Glutamatergic neuron (in vitro differentiated cells): ENCODE results near the gene TGFB2. TPM values are rescaled to one million over a fixed set of nuclear protein-coding genes. Genes with fewer than 3 reads are reported as not detected.

Experiments
- DNase-seq: peaks from one replicate; pipeline ENCODE4 v3.0.0; 2022
- H3K27ac Mint-ChIP-seq: one replicate; pipeline ENCODE4 v1.8.0; 2020; ENCODE audit warnings: mild to moderate bottlenecking, mixed read lengths, inconsistent platforms; ENCODE audit not compliant: unreplicated experiment
- H3K27me3 Mint-ChIP-seq: one replicate; pipeline ENCODE4 v1.8.0; 2020; ENCODE audit warnings: mild to moderate bottlenecking, moderate library complexity, mixed read lengths, inconsistent platforms; ENCODE audit not compliant: unreplicated experiment
- H3K36me3 Mint-ChIP-seq: one replicate; pipeline ENCODE4 v1.8.0; 2020; ENCODE audit warnings: mild to moderate bottlenecking, mixed read lengths, inconsistent platforms; ENCODE audit not compliant: unreplicated experiment
- H3K4me1 Mint-ChIP-seq: one replicate; pipeline ENCODE4 v1.8.0; 2020; ENCODE audit warnings: mild to moderate bottlenecking, low read depth, mixed read lengths, inconsistent platforms; ENCODE audit not compliant: unreplicated experiment
- H3K4me3 Mint-ChIP-seq: one replicate; pipeline ENCODE4 v1.8.0; 2020; ENCODE audit warnings: mild to moderate bottlenecking, mixed read lengths, inconsistent platforms; ENCODE audit not compliant: unreplicated experiment
- H3K9me3 Mint-ChIP-seq: one replicate; pipeline ENCODE4 v1.8.0; 2020; ENCODE audit warnings: mild to moderate bottlenecking, moderate library complexity, mixed read lengths, inconsistent platforms; ENCODE audit not compliant: unreplicated experiment
- CTCF ChIP-seq: fragments of 200-600 bp; sonication (generic); IDR thresholded peaks from one replicate; pipeline ENCODE4 v1.5.0; 2021; ENCODE audit not compliant: partially characterized antibody, unreplicated experiment
- total RNA-seq: library from RNA; stranded (reverse); fragmentation: NEBNext Ultra II Directional; extraction: Animal tissue kit (Norgen Biotek cat#: 25700); gene quantifications from one replicate; pipeline ENCODE4 v1.2.1, GENCODE V29; 2021; ENCODE audit not compliant: unreplicated experiment

The TGFB2 gene
- total RNA-seq, 1 donor from 2014 or later, result 2.0 TPM

- Mint-ChIP-seq H3K27ac (no peak overlapping the region), H3K27me3 (no peaks in the 10 kb centered on the region), H3K4me3 (no peak overlapping the region), H3K4me1 (no peaks in the 10 kb centered on the region), H3K36me3 (no peaks in the 10 kb centered on the region), H3K9me3 (no peaks in the 10 kb centered on the region)
- no peak for DNase-seq
- TF ChIP-seq CTCF, result no peak
Measured at GRCh38 chr1:218413179-218413578, 68.0 kb downstream of the TGFB2 start.

- Mint-ChIP-seq H3K27ac (no peak overlapping the region), H3K27me3 (no peaks in the 10 kb centered on the region), H3K9me3 (no peaks in the 10 kb centered on the region), H3K36me3 (no peaks in the 10 kb centered on the region), H3K4me1 (no peaks in the 10 kb centered on the region), H3K4me3 (no peak overlapping the region)
- no peak for TF ChIP-seq CTCF
- no peak for DNase-seq
Measured at GRCh38 chr1:218414060-218414728, 69.1 kb downstream of the TGFB2 start.

GRCh38 chr1:218415726-218416125 lies 70.6 kb downstream of the TGFB2 start:
- H3K4me3 Mint-ChIP-seq, result no peak overlapping the region
- no peak for DNase-seq
- H3K9me3 Mint-ChIP-seq, result no peaks in the 10 kb centered on the region
- H3K27ac Mint-ChIP-seq, result no peak overlapping the region
- no peak for TF ChIP-seq CTCF
- H3K4me1 Mint-ChIP-seq, result no peaks in the 10 kb centered on the region
- no peaks in the 10 kb centered on the region for H3K36me3 Mint-ChIP-seq
- H3K27me3 Mint-ChIP-seq, result no peaks in the 10 kb centered on the region

GRCh38 chr1:218421531-218421930 lies 76.4 kb downstream of the TGFB2 start:
- Mint-ChIP-seq H3K4me3 (no peak overlapping the region), H3K27ac (no peak overlapping the region), H3K27me3 (no peaks in the 10 kb centered on the region), H3K36me3 (no peaks in the 10 kb centered on the region), H3K4me1 (no peaks in the 10 kb centered on the region), H3K9me3 (no peaks in the 10 kb centered on the region)
- TF ChIP-seq CTCF, result no peak
- DNase-seq, result no peak

- TF ChIP-seq CTCF, result no peak
- H3K9me3 Mint-ChIP-seq, result no peaks in the 10 kb centered on the region
- H3K4me1 Mint-ChIP-seq, result no peaks in the 10 kb centered on the region
- DNase-seq, result no peak
- no peaks in the 10 kb centered on the region for H3K36me3 Mint-ChIP-seq
- H3K27me3 Mint-ChIP-seq, result no peaks in the 10 kb centered on the region
- no peak overlapping the region for H3K27ac Mint-ChIP-seq
- no peak overlapping the region for H3K4me3 Mint-ChIP-seq
Measured at GRCh38 chr1:218424502-218424901, 79.4 kb downstream of the TGFB2 start.
